Neutrophil (primary cell): Measurements from ENCODE around the gene FBXW8.

ENCODE experiments used
- H3K27ac ChIP-seq: fragments of 200-600 bp; sonication (generic); 2 replicates; pipeline ENCODE4 v1.5.1; 2016; ENCODE audit warnings: mild to moderate bottlenecking, moderate library complexity
- H3K27me3 ChIP-seq: fragments of 200-600 bp; sonication (generic); 2 replicates; pipeline ENCODE4 v1.6.0; 2016; ENCODE audit warnings: mild to moderate bottlenecking
- H3K36me3 ChIP-seq: fragments of 200-600 bp; sonication (generic); 2 replicates; pipeline ENCODE4 v1.5.1; 2017
- H3K4me1 ChIP-seq, 2 experiments: fragments of 200-600 bp in 1 of 2; sonication (generic) in 1 of 2; 1 replicate in 1 of 2; 2 replicates in 1 of 2; pipeline versions ENCODE4 v1.5.1 to v1.6.1; 2013 to 2016; ENCODE audit warnings: low read depth in 1 of 2, low read length in 1 of 2, mild to moderate bottlenecking in 1 of 2, moderate library complexity in 1 of 2; ENCODE audit not compliant: control insufficient read depth in 1 of 2, insufficient read depth in 1 of 2
- H3K4me3 ChIP-seq, 2 experiments: fragments of 200-600 bp in 1 of 2; sonication (generic) in 1 of 2; 1 replicate in 1 of 2; 2 replicates in 1 of 2; pipeline ENCODE4 v1.5.1; 2013 to 2016; ENCODE audit warnings: low read depth in 1 of 2, low read length in 1 of 2, mild to moderate bottlenecking in 1 of 2, moderate library complexity in 1 of 2
- H3K9me3 ChIP-seq: fragments of 200-600 bp; sonication (generic); 2 replicates; pipeline ENCODE4 v1.5.1; 2016
- CTCF ChIP-seq: fragments of 200-600 bp; sonication (generic); IDR thresholded peaks from 2 replicates; pipeline ENCODE4 v1.5.1; 2016; ENCODE audit warnings: antibody characterized with exemption

FBXW8 gene

GRCh38 chr12:116882742-116883141 lies 28.0 kb upstream of the FBXW8 start:
- Histone ChIP-seq H3K27ac (no peak overlapping the region), H3K4me1 (peaks cover 44 to 65% of the 10 kb centered on the region in 2 experiments), H3K27me3 (peaks cover 70% of the 10 kb centered on the region), H3K4me3 (no peak overlapping the region), H3K36me3 (no peaks in the 10 kb centered on the region), H3K9me3 (no peaks in the 10 kb centered on the region)
- TF ChIP-seq CTCF: no peak

- Histone ChIP-seq H3K4me3 (no peak overlapping the region), H3K27me3 (peaks cover 48% of the 10 kb centered on the region), H3K27ac (peak overlapping the region; percentile 47), H3K4me1 (peaks cover 43 to 71% of the 10 kb centered on the region in 2 experiments), H3K36me3 (no peaks in the 10 kb centered on the region), H3K9me3 (no peaks in the 10 kb centered on the region)
- TF ChIP-seq CTCF: no peak
These were observed 25.9 kb upstream of the FBXW8 start for GRCh38 chr12:116884871-116885270.

- H3K27ac ChIP-seq: peak overlapping the region; percentile 48
- peaks cover 42% of the 10 kb centered on the region for H3K27me3 ChIP-seq
- H3K4me3 ChIP-seq: no peak overlapping the region
- no peak for TF ChIP-seq CTCF
- no peaks in the 10 kb centered on the region for H3K36me3 ChIP-seq
- H3K9me3 ChIP-seq: no peaks in the 10 kb centered on the region
- peaks cover 43 to 67% of the 10 kb centered on the region in 2 experiments for H3K4me1 ChIP-seq
These were observed 25.3 kb upstream of the FBXW8 start for GRCh38 chr12:116885491-116885890.

- Histone ChIP-seq H3K4me1 (peaks cover 32 to 54% of the 10 kb centered on the region in 2 experiments), H3K36me3 (no peaks in the 10 kb centered on the region), H3K27ac (no peak overlapping the region), H3K9me3 (no peaks in the 10 kb centered on the region), H3K27me3 (peaks cover 36% of the 10 kb centered on the region), H3K4me3 (no peak overlapping the region)
- TF ChIP-seq CTCF: no peak
These were observed 23.5 kb upstream of the FBXW8 start for GRCh38 chr12:116887244-116887643.

- H3K4me3 ChIP-seq: no peak overlapping the region
- TF ChIP-seq CTCF: no peak
- H3K4me1 ChIP-seq: peaks cover 29 to 51% of the 10 kb centered on the region in 2 experiments
- H3K9me3 ChIP-seq: no peaks in the 10 kb centered on the region
- H3K36me3 ChIP-seq: no peaks in the 10 kb centered on the region
- H3K27me3 ChIP-seq: peaks cover 32% of the 10 kb centered on the region
- no peak overlapping the region for H3K27ac ChIP-seq
These were observed 22.9 kb upstream of the FBXW8 start for GRCh38 chr12:116887897-116888296.

- Histone ChIP-seq H3K4me3 (no peak overlapping the region), H3K36me3 (no peaks in the 10 kb centered on the region), H3K9me3 (no peaks in the 10 kb centered on the region), H3K27me3 (peaks cover 27% of the 10 kb centered on the region), H3K4me1 (peaks cover 22 to 39% of the 10 kb centered on the region in 2 experiments), H3K27ac (no peak overlapping the region)
- no peak for TF ChIP-seq CTCF
These were observed 20.4 kb upstream of the FBXW8 start for GRCh38 chr12:116890330-116890729.
